Activated CD4-positive, alpha-beta T cell treated with anti-CD3 and anti-CD28 coated beads, Interleukin-2, amount 50 U/mL, for 48 hours (primary cell): ENCODE measurements around the gene FRY.
"Not testable (repeated sequence)": the region's sequence is repeated elsewhere in the genome, so short reads cannot be mapped to it uniquely, and the experiment has no call there.

ENCODE experiments used
- DNase-seq, 2 experiments: peaks; one replicate each; pipeline ENCODE4 v3.0.0-alpha.2; 2020

FRY gene

DNA sequence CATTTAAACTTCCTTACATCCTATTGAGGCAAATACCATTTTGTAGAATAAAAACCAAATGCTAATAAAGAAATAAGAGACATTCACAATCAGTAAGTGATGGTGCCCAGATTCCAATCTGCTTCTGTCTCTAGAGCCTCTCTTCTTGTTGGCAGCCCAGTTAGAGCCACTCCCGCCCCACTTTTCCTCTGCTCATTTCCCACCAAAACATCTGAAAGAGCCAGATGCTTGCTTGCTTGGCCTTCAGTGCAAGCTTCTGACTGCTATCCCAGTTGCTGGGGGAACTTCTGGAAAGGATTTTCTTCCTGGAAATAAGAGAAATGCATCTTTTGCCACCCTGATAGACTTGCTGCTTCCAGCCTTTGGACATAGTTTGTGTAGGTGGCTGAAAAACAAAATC, 12.9 kb downstream of the FRY start:
- DNase-seq, result no peak

DNA sequence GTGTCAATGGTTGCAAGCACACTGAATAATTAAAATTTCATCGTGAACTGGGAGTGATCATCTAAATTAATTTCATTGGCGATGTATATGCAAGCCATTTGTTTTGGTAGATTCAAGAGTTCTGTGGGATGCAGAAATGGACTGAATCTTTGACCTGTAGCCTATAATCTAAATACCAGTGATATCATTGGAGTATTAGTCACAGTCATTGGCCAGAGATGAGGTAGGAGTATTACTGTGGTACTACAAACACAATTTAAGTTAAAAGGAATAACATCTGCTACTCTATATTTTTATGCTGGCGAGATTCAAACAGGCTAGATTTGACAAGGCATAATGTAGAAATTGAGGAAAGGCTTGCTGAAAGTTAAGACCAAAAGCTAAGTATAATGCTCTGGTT, 14.0 kb downstream of the FRY start:
- no peak for DNase-seq

DNA sequence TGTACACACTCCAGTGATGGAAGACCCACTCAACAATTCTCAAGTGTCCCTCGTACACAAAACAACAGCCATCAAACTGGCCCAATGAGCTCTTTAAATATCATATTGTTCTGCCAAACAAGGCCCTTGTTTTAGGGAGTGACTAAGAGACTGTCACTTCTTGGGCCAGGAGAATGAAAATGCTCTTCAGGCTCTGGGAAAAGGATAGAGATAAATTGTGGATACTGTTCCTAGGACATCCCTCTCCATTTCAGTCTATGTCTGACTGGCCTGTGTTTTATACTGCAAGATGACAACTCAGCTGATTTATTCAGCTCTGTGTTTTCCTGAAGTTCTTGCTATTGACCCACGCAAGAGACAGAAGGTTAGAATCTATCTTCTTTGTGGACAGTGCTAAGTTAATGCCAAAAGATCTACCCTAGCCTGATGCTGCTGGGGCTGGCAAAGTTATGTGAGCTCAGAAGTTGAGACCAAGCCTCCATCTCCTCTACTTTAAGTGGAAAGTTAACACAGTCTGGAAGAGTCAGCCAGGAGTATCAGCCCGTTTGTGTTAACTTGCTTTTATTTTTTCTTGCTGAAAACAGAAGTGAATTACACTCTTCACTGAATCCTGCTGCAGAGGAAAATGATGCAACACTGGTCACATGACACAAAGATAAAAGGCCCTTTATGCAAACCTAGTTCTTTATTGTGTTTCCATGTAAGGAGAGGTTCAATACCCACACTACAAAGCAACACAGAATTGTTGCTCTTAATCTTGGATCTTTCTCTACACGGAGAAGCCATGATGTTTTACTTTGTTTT, 14.6 kb downstream of the FRY start:
- no peak for DNase-seq

DNA sequence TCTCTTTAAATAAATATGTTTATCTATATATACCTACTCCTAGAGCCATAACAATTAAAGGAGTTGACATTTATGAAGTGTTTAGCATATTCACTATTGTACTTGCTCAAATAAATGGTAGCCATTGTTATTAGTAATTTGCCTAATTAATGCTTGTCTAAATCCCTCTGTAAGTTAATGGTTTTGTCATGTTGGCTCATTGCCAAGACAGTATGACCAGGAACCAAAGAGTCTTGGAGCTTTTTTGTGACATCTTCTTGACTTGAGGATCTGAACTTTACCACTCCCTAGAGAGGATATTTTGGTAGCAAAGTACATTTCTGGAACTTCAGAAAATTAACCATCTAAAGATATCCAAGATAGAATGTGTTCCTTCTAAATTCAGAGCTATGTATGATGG, 15.5 kb downstream of the FRY start:
- no peak for DNase-seq

DNA sequence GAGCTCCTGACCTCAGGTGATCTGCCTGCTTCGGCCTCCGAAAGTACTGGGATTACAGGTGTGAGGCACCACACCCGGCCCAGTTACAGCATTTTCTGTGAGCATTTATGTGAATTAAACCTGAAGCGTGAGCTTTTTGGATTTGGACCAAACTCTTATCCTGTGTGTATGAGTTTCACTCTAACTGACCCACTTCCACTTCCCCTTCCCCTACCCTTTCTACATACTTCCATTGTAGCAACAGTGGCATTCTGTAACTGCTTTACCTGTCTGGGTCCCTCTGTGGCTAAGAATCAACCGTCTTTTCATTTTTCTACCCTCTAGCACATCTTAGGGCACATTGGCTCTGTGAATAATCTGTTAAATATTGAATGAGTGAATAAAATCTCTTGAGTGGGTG, 16.2 kb downstream of the FRY start:
- DNase-seq, result no peak

DNA sequence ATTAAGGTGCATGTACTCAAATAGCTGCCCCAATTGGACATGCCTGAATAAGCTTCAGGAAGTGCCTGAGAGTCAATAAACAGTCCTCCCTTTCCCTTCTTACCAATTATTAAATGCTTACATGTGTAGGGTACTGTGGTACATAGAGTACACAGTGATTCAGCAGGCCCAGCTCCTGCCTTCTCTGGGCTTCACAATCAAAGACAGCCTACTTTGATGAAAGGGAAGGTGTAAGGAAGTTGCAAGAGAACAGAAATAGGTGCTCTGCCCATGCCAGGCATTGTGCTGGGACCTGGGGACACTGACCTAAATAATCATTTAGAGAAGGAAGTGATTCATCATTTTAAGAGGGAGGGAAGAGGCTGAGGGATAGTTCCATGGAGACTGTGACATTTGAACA, 17.2 kb downstream of the FRY start:
- no peak for DNase-seq

DNA sequence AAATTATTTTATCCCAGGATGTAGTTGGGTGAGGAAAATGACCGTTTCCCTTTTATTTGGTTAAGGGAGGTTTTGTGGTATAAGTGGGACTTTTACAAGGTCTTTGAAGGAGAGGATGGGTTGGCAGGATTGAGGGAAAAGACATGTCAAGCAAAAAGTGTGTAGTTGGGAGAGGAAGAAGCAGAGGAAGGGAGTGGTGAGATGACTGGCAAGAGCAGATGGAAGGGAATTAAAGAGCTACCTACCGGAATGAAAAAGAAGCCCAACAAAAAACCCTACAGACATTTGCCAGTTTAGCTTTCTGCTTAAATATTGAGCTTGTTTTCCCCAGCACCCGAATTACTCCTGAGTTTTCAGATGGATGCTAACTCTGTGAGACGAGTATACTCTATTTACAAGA, 19.6 kb downstream of the FRY start:
- DNase-seq, result no peak

DNA sequence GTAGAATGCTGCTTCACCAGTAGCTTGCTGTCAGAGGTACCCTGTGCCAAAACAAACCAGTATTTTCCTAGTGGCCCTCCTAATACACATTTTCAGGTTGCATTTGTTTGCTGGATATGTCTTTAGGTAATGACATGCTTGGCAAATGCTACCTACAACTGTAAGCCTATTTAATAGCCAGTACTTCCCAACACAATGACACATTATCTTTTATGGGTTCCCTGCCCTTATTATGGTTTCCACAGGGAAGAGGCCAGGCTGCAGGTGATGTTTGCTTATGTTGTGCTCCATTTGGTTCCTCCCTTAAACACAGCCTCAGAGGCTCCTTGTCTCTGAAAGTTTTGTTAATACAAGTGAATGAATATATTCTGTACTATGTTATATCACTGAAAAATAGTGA, 24.7 kb downstream of the FRY start:
- no peak for DNase-seq

DNA sequence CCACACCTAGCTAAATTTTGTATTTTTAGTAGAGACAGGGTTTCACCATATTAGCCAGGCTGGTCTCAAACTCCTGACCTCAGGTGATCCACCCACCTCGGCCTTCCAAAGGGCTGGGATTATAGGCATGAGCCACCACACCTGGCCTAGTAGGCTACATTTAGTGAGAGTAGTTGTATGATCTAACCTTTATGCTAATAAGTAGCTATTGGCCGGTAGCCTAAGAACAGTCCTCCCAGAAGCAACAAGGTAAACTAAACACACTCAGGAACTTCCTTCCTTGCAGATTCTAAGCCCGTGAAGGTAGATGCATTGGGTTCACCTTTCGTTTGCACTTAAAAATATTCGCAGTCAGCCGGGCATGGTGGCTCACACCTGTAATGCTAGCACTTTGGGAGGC, 25.8 kb downstream of the FRY start:
- DNase-seq, result not testable (repeated sequence)

DNA sequence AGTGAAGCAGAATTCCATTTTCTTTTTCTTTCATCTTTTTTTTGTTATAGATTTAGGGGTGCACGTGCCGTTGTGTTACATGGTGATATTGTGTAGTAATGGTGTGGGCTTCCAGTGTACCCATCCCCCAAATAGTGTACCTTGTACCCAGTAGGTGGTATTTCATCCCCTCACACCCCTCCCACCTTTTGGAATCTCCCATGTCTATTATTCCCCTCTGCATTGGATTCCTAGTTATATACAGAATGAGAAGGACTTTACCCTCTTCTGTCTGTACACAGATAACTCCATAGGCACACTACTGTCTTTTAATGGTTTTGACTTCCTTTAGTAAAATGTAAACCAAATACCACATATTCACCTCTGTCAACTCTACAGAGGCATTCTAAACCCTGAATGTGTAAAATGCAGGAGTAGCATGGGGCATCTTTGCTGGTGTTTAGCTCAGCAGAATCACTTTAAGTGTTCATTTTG, 28.0 kb downstream of the FRY start:
- no peak for DNase-seq

DNA sequence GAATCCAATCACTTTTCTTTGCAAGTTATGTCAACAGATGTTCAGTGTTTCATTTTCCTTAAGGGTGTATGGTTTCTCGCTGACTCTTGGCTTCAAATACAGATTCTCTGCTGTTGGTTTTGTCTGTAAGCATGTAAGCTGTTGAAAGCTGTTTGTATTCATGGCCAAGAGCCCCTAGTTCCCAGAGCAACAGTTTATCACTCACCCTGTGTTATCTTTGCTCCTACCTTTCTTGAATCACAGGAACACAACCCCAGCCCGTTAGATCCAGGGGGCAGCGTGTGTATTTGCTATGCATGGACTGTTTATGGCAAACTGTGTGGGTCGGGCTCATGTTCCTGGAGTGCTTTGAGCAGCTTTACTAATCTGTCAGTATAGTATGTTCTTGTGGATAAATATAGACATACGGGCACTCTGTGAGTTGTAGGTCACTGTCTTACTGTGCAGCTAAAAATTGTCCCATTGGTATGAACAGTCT, 28.9 kb downstream of the FRY start:
- DNase-seq, result no peak

DNA sequence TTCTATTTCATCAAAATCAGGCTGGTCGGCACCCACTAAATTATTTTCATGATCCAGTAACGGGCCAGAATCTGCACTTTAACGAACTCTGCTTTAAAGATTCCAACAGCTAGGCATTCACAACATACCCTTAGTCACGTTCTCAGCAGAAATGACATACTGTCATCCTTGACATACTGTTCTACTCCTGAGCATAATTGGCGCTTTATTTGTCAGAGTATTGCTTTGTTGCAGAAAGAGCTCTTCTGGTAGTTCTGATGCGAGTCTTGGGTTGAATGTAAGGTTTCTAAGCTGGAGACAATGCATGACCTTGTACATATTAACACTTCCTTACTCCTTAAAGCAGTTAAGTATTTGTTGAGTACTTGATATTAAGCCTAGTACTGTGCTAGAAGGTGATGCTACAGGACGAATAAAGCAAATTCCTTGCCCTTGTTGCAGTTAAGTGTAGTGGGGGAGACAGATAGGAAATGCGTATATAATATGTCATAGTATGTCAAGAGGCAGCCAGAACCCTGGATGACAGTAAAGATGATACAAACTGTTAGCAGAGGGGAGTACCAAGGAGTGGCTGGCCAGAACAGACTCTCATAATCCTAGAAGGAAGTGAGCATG, 32.2 kb downstream of the FRY start:
- no peak for DNase-seq

DNA sequence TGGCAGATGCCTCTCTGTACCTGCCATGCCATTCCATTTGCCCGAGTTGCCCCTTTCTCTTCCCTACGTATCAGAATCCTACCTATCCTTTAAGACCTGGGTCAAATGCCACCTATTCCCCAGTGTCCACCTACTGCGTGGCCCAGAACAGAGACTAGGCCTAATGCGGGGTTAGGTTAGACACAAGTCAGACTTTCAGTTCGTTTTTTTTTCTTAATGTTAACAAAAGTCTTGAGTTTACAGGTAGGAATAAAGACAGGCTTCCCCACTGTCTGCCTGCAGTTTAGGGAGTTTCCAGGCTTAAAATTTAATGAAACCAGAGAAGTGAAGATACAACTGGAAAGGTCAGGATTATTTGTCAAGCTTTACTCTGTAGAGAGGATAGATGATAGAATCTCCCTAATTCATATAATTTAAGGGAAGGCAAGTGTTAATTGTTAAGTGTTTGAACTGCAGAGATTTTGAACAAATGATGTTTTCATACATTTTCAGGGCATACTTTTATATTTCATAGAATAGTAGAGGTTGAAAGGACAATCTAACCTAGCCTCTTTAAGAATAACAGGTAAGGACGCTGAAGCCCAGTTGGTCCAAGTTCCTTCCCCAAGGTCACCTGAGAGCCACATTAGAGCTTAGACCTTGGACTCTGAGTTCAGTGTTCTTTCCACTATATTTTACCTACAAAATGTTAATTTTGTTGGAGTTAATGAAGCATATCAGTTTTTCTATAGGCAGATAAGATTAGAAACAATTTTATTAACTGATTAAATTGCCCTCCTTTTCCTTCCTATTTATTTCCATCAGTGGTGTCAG, 35.8 kb downstream of the FRY start:
- no peak for DNase-seq

DNA sequence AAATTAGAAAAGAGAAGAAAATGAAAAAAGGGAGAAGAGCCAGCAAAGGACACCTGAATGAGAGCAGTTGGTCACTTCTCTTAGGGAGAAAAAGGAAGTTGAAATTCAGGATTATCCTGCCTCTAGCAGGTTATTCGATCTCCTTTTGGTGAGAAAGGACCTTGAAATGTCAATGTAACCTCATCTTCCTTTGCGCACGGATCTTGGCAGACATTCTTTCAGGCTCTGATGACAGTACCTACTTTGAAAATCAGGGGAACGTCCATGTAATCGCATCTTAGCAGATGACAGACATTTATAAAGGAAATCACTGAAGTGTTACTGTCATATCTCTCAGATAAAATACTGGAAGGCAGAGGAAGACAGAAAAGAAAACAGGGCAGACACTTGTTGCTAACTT, 36.7 kb downstream of the FRY start:
- no peak for DNase-seq

DNA sequence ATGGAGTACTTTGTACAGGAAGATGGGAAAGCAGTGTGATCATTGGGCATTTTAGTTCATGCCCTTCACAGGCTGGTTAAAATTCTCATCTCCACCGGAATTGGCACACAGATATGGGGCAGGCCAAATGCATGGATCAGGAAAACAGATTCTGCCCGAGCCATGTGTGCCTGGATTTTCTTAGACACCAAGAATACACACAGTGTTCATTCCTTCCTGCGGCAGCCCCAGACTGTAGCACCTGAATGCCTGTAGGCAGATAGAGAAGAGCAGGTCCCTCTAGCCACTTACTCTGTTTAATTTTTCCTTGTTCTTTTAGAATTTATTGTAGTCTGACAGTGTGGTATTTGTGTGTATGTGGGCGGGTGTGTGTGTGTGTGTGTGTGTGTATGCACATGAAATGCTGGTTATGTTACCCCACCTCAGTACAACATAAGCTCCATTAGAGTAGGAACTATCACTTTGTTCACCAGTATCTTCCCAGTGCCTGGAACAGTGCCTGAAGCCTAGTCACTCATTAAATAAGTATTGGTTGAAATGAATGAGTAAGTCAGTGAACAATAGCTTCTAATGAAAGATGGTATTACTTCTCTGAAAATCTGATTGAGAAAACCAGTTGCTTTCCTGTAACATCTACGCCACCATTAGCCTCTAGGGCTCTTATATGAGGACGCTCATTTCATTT, 41.7 kb downstream of the FRY start:
- DNase-seq, result no peak

DNA sequence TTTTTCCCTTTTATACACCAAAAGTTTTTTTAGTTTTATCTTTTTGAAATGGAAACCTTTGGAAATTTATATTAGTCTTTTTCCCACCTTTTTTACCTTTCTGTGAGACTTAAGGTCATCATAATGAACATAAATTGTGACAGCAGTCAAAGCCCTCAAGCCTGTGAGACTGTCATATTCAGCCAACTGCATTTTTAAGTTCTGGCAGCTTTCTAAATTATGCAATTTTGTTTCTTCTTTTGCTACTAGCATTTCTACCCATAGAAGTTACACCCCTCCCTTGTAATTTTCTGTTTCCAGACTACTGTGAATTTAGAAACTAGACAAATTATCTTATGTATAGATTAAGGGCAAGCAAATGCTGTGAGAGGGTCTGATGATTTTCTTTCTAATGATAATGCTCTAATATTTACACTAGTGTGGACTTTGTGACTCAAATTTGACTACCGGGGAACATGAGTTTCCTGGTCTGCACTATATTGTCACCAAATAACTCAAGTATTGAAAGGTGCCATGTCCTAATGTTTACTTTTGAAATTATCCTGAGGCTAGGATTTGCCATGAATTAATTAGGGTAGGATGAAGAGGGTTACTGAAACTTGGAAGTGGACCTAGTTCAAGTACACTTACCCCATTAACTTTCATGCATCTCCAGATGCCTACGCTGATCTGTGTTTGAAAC, 43.7 kb downstream of the FRY start:
- DNase-seq, result no peak

DNA sequence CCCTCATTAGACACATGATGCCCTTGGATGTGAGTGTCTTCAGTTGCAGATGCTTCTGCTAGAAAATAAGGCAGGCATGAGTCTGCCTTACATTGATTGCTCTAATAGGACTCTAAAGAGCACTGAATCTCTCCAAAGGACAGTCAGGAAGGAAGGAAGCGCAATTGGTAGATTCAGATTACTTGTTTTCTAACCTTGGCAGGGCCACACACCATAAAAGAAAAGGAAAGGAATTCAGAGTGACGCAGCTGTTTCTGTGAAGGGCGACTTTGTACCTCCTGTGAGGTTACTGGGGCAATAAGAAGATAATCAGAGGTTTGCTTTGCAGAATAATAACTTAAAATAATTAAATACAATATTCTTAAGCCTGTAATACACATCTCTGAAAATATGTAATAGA, 48.0 kb downstream of the FRY start:
- DNase-seq, result no peak

DNA sequence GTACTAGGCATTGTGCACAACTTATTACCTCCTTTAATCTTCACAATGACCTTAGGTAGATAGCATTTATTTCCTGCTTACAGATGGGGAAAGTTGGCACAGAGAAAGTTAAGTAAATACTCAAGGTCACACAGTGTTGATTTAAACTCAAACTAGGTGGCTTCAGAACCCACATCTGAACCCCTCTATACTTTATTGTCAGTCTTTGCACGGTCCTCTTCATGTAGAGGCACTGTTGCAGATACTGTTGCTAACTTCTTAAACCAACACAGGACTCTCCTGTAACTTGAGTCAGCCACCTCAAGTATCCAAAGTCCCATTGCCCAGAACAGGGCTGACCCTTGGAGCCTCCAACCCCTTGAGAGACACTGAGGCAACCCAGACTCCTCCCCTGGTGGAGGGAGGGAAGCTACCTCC, 48.8 kb downstream of the FRY start:
- no peak for DNase-seq

DNA sequence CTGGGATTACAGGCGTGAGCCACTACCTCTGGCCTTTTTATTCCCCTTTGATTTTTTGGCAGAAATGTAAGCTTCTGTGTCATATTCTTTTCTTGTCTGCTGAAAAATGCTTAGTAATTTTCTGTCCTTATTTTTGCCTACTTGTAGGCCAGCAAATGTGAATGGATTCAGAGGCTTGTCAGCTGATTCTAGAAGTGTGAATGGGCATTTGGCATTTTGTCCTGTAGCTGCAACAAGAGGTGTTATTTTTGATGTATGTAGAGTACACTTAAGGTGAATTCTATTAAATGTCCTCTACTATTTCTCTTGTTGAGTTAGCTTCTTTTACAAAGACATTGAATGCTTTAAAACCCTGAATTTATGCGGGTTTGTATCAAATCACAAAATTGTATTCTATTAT, 50.0 kb downstream of the FRY start:
- DNase-seq, result no peak

DNA sequence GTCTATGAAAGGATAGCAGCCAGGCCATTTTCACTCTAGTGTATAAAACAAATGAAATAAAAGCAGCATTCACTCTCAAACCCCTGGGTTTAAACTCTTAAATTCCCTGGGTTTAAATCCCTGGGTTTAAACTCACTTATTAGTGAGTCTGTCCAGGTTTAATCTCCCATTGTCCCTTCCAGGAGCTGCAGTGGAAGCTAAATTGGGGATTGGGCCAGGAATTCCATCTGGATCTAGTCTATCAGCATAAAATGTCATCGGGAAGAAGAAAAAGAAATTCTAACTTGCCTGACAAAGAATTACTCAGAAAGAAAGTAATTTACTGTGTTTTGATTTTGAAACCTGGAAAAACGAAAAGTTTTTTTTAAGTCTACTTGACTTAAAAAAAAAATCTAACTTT, 54.8 kb downstream of the FRY start:
- no peak for DNase-seq

DNA sequence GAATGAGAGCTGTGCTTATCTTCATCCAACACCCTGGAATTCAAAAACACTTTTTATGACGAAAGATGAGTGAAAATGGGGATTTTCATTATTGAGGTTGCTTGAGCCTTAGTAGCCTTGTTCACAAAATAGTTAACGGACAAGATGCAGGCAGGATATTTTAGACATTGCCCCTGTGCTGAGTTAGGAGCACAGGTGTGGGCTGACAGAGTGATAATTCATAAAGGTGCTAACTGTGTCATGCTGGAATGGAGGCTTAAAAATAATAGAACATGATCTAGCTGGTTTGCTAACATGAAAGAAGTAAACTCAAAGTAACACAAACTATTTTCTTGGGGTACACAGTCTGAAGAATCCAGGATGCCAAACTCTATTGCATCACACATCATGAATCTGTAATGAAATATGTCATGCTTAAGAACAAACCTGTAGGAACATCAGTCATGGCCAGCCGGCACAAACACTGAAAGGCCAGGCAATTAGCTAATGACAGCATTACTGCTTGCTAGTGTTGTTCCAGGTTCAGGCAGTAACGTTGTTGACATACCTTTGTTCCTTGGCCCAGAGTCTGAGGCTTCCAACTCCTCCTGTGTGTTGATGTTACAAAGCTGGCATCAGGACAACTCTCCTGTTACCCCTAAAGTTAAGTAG, 55.3 kb downstream of the FRY start:
- no peak for DNase-seq
